ENCODE data around the gene ACIN1. TPM values are rescaled to one million over a fixed set of nuclear protein-coding genes. Genes with fewer than 3 reads are reported as not detected.

The ACIN1 gene
- total RNA-seq, 2 donors from 2014 or later = 314 to 367 TPM

- Histone ChIP-seq H3K4me3 (ENCODE audit: low read length) (no peak overlapping the region), H3K9ac (ENCODE audit: extremely low read depth, low read length, poor library complexity, severe bottlenecking) (no peak overlapping the region), H3K27ac (ENCODE audit: low read depth, low read length) (no peak overlapping the region), H3K36me3 (ENCODE audit: control insufficient read depth, insufficient read depth, low read length) (peaks cover 96% of the 10 kb centered on the region), H3K9me3 (ENCODE audit: control insufficient read depth, low read length) (no peaks in the 10 kb centered on the region), H3K4me1 (ENCODE audit: control insufficient read depth, insufficient read depth, low read length) (no peaks in the 10 kb centered on the region), H3K27me3 (ENCODE audit: control insufficient read depth, insufficient read depth, low read length, poor library complexity, severe bottlenecking) (no peaks in the 10 kb centered on the region)
- 86 to 91% methylated on average over 1 of the region's 1 CpG for WGBS, 2 experiments (ENCODE audit: insufficient coverage in 1 of 2, insufficient read length in 1 of 2)
- H3K9me3 Mint-ChIP-seq = no peaks in the 10 kb centered on the region
- peaks cover 9% of the 10 kb centered on the region for H3K4me1 Mint-ChIP-seq
- no peak for DNase-seq
- no peak for TF ChIP-seq CTCF (conservative IDR thresholded peaks at IDR 0.05)
- no peak overlapping the region for H3K27ac Mint-ChIP-seq
- H3K27me3 Mint-ChIP-seq (ENCODE audit: insufficient read depth) = no peaks in the 10 kb centered on the region
- H3K36me3 Mint-ChIP-seq (ENCODE audit: low read depth) = peaks cover 70% of the 10 kb centered on the region
- no peak overlapping the region for H3K4me3 Mint-ChIP-seq
Observed at GRCh38 chr14:23086565-23086964, 8.4 kb downstream of the ACIN1 start.

GRCh38 chr14:23085458-23085857 is 9.5 kb downstream of the ACIN1 start:
- Mint-ChIP-seq H3K9me3 (no peaks in the 10 kb centered on the region), H3K27ac (no peak overlapping the region), H3K4me1 (peaks cover 9% of the 10 kb centered on the region), H3K27me3 (ENCODE audit: insufficient read depth) (no peaks in the 10 kb centered on the region), H3K4me3 (no peak overlapping the region), H3K36me3 (ENCODE audit: low read depth) (peaks cover 72% of the 10 kb centered on the region)
- Histone ChIP-seq H3K27me3 (ENCODE audit: control insufficient read depth, insufficient read depth, low read length, poor library complexity, severe bottlenecking) (no peaks in the 10 kb centered on the region), H3K27ac (ENCODE audit: low read depth, low read length) (no peak overlapping the region), H3K4me3 (ENCODE audit: low read length) (no peak overlapping the region), H3K9ac (ENCODE audit: extremely low read depth, low read length, poor library complexity, severe bottlenecking) (no peak overlapping the region), H3K9me3 (ENCODE audit: control insufficient read depth, low read length) (no peaks in the 10 kb centered on the region), H3K4me1 (ENCODE audit: control insufficient read depth, insufficient read depth, low read length) (no peaks in the 10 kb centered on the region), H3K36me3 (ENCODE audit: control insufficient read depth, insufficient read depth, low read length) (peaks cover 96% of the 10 kb centered on the region)
- 94 to 96% methylated on average over 3 of the region's 3 CpGs for WGBS, 2 experiments (ENCODE audit: insufficient coverage in 1 of 2, insufficient read length in 1 of 2)
- no peak for TF ChIP-seq CTCF (conservative IDR thresholded peaks at IDR 0.05)
- DNase-seq = no peak

GRCh38 chr14:23080474-23080873 is 14.5 kb downstream of the ACIN1 start:
- H3K27ac ChIP-seq (ENCODE audit: low read depth, low read length) = no peak overlapping the region
- TF ChIP-seq CTCF (conservative IDR thresholded peaks at IDR 0.05) = no peak
- no peak overlapping the region for H3K27ac Mint-ChIP-seq

More at GRCh38 chr14:23080474-23080873, 14.5 kb downstream of the ACIN1 start:
- no peak overlapping the region for H3K4me3 Mint-ChIP-seq
- Histone ChIP-seq H3K9me3 (ENCODE audit: control insufficient read depth, low read length) (no peaks in the 10 kb centered on the region), H3K9ac (ENCODE audit: extremely low read depth, low read length, poor library complexity, severe bottlenecking) (no peak overlapping the region), H3K36me3 (ENCODE audit: control insufficient read depth, insufficient read depth, low read length) (peaks cover 96% of the 10 kb centered on the region), H3K4me1 (ENCODE audit: control insufficient read depth, insufficient read depth, low read length) (peaks cover 9% of the 10 kb centered on the region), H3K4me3 (ENCODE audit: low read length) (no peak overlapping the region), H3K27me3 (ENCODE audit: control insufficient read depth, insufficient read depth, low read length, poor library complexity, severe bottlenecking) (no peaks in the 10 kb centered on the region)
- no peaks in the 10 kb centered on the region for H3K27me3 Mint-ChIP-seq (ENCODE audit: insufficient read depth)
- DNase-seq = no peak
- H3K9me3 Mint-ChIP-seq = no peaks in the 10 kb centered on the region
- H3K4me1 Mint-ChIP-seq = peaks cover 13% of the 10 kb centered on the region
- WGBS, 2 experiments (ENCODE audit: insufficient coverage in 1 of 2, insufficient read length in 1 of 2) = 92% methylated on average over 1 of the region's 1 CpG; no CpG with 5 or more reads in 1 of the 2 experiments
- H3K36me3 Mint-ChIP-seq (ENCODE audit: low read depth) = peaks cover 71% of the 10 kb centered on the region

All from endodermal cell (in vitro differentiated cells).